Islet of Langerhans (tissue), 1 donor: Measurements from ENCODE around the gene CMIP.

ENCODE experiments used
- FAIRE-seq: peaks from one replicate; lab custom pipeline; 2011; peaks lifted over from hg19 to GRCh38; lab: Jason Lieb, UNC

CMIP gene

GRCh38 chr16:81495321-81496234, 51.0 kb downstream of the CMIP start:
- no peak for FAIRE-seq

GRCh38 chr16:81496321-81496720, 51.7 kb downstream of the CMIP start:
- FAIRE-seq: no peak

- no peak for FAIRE-seq
Measured at GRCh38 chr16:81496742-81497141, 52.1 kb downstream of the CMIP start.

GRCh38 chr16:81497690-81498089, 53.1 kb downstream of the CMIP start:
- no peak for FAIRE-seq

GRCh38 chr16:81498351-81498750, 53.7 kb downstream of the CMIP start:
- no peak for FAIRE-seq

GRCh38 chr16:81499576-81500380, 55.2 kb downstream of the CMIP start:
- FAIRE-seq: no peak

GRCh38 chr16:81500833-81501521, 56.4 kb downstream of the CMIP start:
- no peak for FAIRE-seq

- FAIRE-seq: no peak
Measured at GRCh38 chr16:81502396-81503070, 57.9 kb downstream of the CMIP start.

- FAIRE-seq: no peak
Measured at GRCh38 chr16:81505011-81505661, 60.5 kb downstream of the CMIP start.

GRCh38 chr16:81509404-81509803, 64.8 kb downstream of the CMIP start:
- FAIRE-seq: no peak

GRCh38 chr16:81510016-81510415, 65.4 kb downstream of the CMIP start:
- FAIRE-seq: no peak

- no peak for FAIRE-seq
Measured at GRCh38 chr16:81511371-81511770, 66.8 kb downstream of the CMIP start.

- no peak for FAIRE-seq
Measured at GRCh38 chr16:81513204-81514040, 68.8 kb downstream of the CMIP start.

- no peak for FAIRE-seq
Measured at GRCh38 chr16:81514041-81514559, 69.5 kb downstream of the CMIP start.

- no peak for FAIRE-seq
Measured at GRCh38 chr16:81514568-81515258, 70.1 kb downstream of the CMIP start.

- FAIRE-seq: no peak
Measured at GRCh38 chr16:81515281-81515680, 70.7 kb downstream of the CMIP start.

- no peak for FAIRE-seq
Measured at GRCh38 chr16:81515721-81516120, 71.1 kb downstream of the CMIP start.

- no peak for FAIRE-seq
Measured at GRCh38 chr16:81516478-81517149, 72.0 kb downstream of the CMIP start.

- FAIRE-seq: no peak
Measured at GRCh38 chr16:81517150-81517499, 72.5 kb downstream of the CMIP start.
